GM23338 (cell line): Measurements from ENCODE around the gene BCDIN3D. TPM values are rescaled to one million over a fixed set of nuclear protein-coding genes. Genes with fewer than 3 reads are reported as not detected.

Experiments used
- ATAC-seq: fragments of 200-7000 bp; cut with Tn5 transposase; 3 replicates; pipeline ENCODE4 v1.9.1; 2020
- DNase-seq: peaks from one replicate; pipeline ENCODE4 v3.0.0-alpha.2; 2015; ENCODE audit warnings: low spot score
- H2AFZ ChIP-seq: fragments of 200-600 bp; sonication (generic); 2 replicates; pipeline ENCODE4 v1.8.0; 2016; ENCODE audit warnings: antibody characterized with exemption, mild to moderate bottlenecking, moderate library complexity
- H3F3A ChIP-seq: fragments of 200-600 bp; sonication (generic); replicated peaks from 2 replicates; pipeline ENCODE4 v1.8.0; 2017; ENCODE audit warnings: antibody characterized with exemption, mixed run types, low read depth
- H3K27ac ChIP-seq: fragments of 200-600 bp; sonication (generic); 2 replicates; pipeline ENCODE4 v1.6.1; 2016; ENCODE audit warnings: low read depth
- H3K27me3 ChIP-seq: fragments of 200-600 bp; sonication (generic); 2 replicates; pipeline ENCODE4 v1.8.0; 2016; ENCODE audit warnings: mild to moderate bottlenecking, mixed run types, moderate library complexity; ENCODE audit not compliant: insufficient read depth
- H3K36me3 ChIP-seq: fragments of 200-600 bp; sonication (generic); 2 replicates; pipeline ENCODE4 v1.8.0; 2016; ENCODE audit warnings: mild to moderate bottlenecking; ENCODE audit not compliant: insufficient read depth
- H3K4me1 ChIP-seq: fragments of 200-600 bp; sonication (generic); 2 replicates; pipeline ENCODE4 v1.8.0; 2016; ENCODE audit warnings: mild to moderate bottlenecking, moderate library complexity; ENCODE audit not compliant: insufficient read depth
- H3K4me2 ChIP-seq: fragments of 200-600 bp; sonication (generic); 2 replicates; pipeline ENCODE4 v1.7.1; 2017; ENCODE audit warnings: mixed run types
- H3K4me3 ChIP-seq: fragments of 200-600 bp; sonication (generic); 2 replicates; pipeline ENCODE4 v1.6.1; 2016; ENCODE audit warnings: mixed run types
- H3K79me2 ChIP-seq: fragments of 200-600 bp; sonication (generic); replicated peaks from 2 replicates; pipeline ENCODE4 v1.8.0; 2017; ENCODE audit warnings: mild to moderate bottlenecking; ENCODE audit not compliant: insufficient read depth
- H3K9me2 ChIP-seq: fragments of 200-600 bp; sonication (generic); 2 replicates; pipeline ENCODE4 v1.8.0; 2017; ENCODE audit not compliant: insufficient read depth
- H4K20me1 ChIP-seq: fragments of 200-600 bp; sonication (generic); replicated peaks from 2 replicates; pipeline ENCODE4 v1.8.0; 2017; ENCODE audit warnings: mild to moderate bottlenecking; ENCODE audit not compliant: insufficient read depth
- H3K27ac Mint-ChIP-seq: 2 replicates; pipeline ENCODE4 v1.8.0; 2020; ENCODE audit warnings: inconsistent platforms, mild to moderate bottlenecking, moderate library complexity, mixed read lengths
- H3K27me3 Mint-ChIP-seq: 3 replicates; pipeline ENCODE4 v1.8.0; 2022; ENCODE audit warnings: low read depth, mild to moderate bottlenecking, moderate library complexity, mixed read lengths, inconsistent platforms; ENCODE audit not compliant: insufficient read depth, poor library complexity
- H3K36me3 Mint-ChIP-seq: 3 replicates; pipeline ENCODE4 v1.8.0; 2021; ENCODE audit warnings: low read depth, mild to moderate bottlenecking, inconsistent platforms, moderate library complexity, mixed read lengths
- H3K4me1 Mint-ChIP-seq: 3 replicates; pipeline ENCODE4 v1.8.0; 2020; ENCODE audit warnings: mild to moderate bottlenecking, inconsistent platforms, mixed read lengths
- H3K4me3 Mint-ChIP-seq: 3 replicates; pipeline ENCODE4 v1.8.0; 2021; ENCODE audit warnings: moderate library complexity, mild to moderate bottlenecking, inconsistent platforms, mixed read lengths
- H3K9me3 Mint-ChIP-seq: 3 replicates; pipeline ENCODE4 v1.8.0; 2020; ENCODE audit warnings: moderate library complexity, mild to moderate bottlenecking, inconsistent platforms, mixed read lengths
- CREB1 ChIP-seq: fragments of 250-450 bp; sonication (Bioruptor Pico); IDR thresholded peaks from 2 replicates; pipeline ENCODE4 v1.5.0; 2020; ENCODE audit warnings: low read depth, mild to moderate bottlenecking, moderate library complexity
- CTCF ChIP-seq, 2 experiments: fragments of 200-600 bp in 1 of 2; sonication (generic) in 1 of 2; conservative IDR thresholded peaks; 2 replicates each; pipeline versions ENCODE4 v1.5.1 to v1.6.1; 2016 to 2017; ENCODE audit warnings: antibody characterized with exemption in 2 of 2, low read depth in 2 of 2, mild to moderate bottlenecking in 2 of 2, moderate library complexity in 1 of 2
- EZH2 ChIP-seq: fragments of 200-600 bp; sonication (generic); IDR thresholded peaks from one replicate; pipeline ENCODE4 v1.8.0; 2017; ENCODE audit warnings: antibody characterized with exemption, mild to moderate bottlenecking, low read depth; ENCODE audit not compliant: unreplicated experiment
- POLR2AphosphoS5 ChIP-seq: IDR thresholded peaks from 2 replicates; pipeline ENCODE4 v1.6.1; 2016; ENCODE audit warnings: antibody characterized with exemption, low read depth
- STAT1 ChIP-seq: IDR thresholded peaks from one replicate; pipeline ENCODE4 v1.6.1; 2016; ENCODE audit warnings: antibody characterized with exemption; ENCODE audit not compliant: unreplicated experiment
- ZNF114 ChIP-seq: fragments of 250-450 bp; sonication (Bioruptor Pico); IDR thresholded peaks from 2 replicates; pipeline ENCODE4 v1.5.0; 2020; ENCODE audit warnings: mild to moderate bottlenecking, moderate library complexity
- polyA plus RNA-seq: library from polyadenylated mRNA; unstranded; fragments of >200 nt; fragmentation: Nextera tagmentation; extraction: Ambion mirVana; gene quantifications from 2 replicates; pipeline ENCODE4 v1.2.1, GENCODE V29; 2016
- total RNA-seq: library from RNA; depleted of rRNA; stranded (reverse); fragments of >200 nt; shearing (Covaris generic); gene quantifications from 2 replicates; pipeline ENCODE4 v1.2.3, GENCODE V29; 2014
- TF ChIP-seq, protein P1 (sequence below): fragments of 250-450 bp; sonication (Bioruptor Pico); IDR thresholded peaks from 2 replicates; pipeline ENCODE4 v1.5.0; 2020; ENCODE audit warnings: mild to moderate bottlenecking, moderate library complexity
- TF ChIP-seq, protein P2 (sequence below): IDR thresholded peaks from one replicate; pipeline ENCODE4 v1.6.1; 2018; ENCODE audit warnings: antibody characterized with exemption; ENCODE audit not compliant: unreplicated experiment

The BCDIN3D gene
- total and polyA plus RNA-seq, 2 experiments from 2014 or later = 1.4 to 1.8 TPM

DNA sequence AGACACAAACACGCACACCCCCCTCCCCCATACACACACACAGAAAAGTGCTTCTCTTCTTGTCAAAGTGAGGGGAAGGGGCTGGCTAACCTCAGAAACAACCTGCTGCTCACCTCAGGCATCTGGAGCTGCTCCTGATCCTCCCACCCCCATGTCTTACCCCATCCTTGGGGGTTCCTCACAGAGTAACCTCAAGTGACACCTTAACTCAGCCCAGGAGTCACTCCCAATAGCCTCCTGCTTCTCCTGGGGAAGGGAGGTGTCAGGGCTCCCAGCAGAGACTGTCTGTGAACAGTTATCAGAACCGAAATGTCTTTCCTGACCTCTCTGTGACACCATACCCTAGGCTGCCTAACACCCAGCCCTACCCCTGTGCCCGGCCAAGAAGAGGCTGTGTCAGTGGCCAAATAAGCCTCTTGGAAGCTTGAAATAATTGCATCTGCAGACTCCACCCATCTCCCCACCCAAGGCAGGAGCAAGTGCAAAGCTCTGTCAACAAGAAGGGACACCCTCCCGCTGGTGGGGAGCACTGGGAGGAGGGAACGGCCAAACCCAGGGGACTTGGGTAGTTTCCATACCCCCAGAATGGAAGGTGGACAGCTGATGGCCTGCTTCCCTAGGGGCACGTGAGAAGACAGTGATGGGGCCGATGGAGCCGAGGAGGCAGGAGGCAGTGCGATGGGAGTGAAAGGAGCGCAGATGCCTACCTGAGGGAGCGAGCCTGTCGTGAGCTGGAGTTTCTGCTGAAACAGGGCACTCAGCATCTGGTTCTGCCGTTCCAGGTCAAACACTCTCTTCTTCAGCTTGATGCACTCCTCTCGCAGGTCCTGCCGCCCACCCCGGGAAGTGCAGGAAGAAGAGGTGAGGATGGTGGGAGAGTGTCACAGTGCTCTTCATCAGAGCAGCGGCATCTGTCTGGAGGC lies 41.5 kb downstream of the BCDIN3D start (continued):
- TF ChIP-seq, protein P1, sequence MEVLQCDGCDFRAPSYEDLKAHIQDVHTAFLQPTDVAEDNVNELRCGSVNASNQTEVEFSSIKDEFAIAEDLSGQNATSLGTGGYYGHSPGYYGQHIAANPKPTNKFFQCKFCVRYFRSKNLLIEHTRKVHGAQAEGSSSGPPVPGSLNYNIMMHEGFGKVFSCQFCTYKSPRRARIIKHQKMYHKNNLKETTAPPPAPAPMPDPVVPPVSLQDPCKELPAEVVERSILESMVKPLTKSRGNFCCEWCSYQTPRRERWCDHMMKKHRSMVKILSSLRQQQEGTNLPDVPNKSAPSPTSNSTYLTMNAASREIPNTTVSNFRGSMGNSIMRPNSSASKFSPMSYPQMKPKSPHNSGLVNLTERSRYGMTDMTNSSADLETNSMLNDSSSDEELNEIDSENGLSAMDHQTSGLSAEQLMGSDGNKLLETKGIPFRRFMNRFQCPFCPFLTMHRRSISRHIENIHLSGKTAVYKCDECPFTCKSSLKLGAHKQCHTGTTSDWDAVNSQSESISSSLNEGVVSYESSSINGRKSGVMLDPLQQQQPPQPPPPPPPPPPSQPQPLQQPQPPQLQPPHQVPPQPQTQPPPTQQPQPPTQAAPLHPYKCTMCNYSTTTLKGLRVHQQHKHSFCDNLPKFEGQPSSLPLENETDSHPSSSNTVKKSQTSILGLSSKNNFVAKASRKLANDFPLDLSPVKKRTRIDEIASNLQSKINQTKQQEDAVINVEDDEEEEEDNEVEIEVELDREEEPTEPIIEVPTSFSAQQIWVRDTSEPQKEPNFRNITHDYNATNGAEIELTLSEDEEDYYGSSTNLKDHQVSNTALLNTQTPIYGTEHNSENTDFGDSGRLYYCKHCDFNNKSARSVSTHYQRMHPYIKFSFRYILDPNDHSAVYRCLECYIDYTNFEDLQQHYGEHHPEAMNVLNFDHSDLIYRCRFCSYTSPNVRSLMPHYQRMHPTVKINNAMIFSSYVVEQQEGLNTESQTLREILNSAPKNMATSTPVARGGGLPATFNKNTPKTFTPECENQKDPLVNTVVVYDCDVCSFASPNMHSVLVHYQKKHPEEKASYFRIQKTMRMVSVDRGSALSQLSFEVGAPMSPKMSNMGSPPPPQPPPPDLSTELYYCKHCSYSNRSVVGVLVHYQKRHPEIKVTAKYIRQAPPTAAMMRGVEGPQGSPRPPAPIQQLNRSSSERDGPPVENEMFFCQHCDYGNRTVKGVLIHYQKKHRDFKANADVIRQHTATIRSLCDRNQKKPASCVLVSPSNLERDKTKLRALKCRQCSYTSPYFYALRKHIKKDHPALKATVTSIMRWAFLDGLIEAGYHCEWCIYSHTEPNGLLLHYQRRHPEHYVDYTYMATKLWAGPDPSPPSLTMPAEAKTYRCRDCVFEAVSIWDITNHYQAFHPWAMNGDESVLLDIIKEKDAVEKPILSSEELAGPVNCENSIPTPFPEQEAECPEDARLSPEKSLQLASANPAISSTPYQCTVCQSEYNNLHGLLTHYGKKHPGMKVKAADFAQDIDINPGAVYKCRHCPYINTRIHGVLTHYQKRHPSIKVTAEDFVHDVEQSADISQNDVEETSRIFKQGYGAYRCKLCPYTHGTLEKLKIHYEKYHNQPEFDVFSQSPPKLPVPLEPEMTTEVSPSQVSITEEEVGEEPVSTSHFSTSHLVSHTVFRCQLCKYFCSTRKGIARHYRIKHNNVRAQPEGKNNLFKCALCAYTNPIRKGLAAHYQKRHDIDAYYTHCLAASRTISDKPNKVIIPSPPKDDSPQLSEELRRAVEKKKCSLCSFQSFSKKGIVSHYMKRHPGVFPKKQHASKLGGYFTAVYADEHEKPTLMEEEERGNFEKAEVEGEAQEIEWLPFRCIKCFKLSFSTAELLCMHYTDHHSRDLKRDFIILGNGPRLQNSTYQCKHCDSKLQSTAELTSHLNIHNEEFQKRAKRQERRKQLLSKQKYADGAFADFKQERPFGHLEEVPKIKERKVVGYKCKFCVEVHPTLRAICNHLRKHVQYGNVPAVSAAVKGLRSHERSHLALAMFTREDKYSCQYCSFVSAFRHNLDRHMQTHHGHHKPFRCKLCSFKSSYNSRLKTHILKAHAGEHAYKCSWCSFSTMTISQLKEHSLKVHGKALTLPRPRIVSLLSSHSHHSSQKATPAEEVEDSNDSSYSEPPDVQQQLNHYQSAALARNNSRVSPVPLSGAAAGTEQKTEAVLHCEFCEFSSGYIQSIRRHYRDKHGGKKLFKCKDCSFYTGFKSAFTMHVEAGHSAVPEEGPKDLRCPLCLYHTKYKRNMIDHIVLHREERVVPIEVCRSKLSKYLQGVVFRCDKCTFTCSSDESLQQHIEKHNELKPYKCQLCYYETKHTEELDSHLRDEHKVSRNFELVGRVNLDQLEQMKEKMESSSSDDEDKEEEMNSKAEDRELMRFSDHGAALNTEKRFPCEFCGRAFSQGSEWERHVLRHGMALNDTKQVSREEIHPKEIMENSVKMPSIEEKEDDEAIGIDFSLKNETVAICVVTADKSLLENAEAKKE = no peak
- TF ChIP-seq POLR2AphosphoS5 (no peak), EZH2 (no peak), STAT1 (no peak), ZNF114 (CRISPR knock-in tag) (no peak)

DNA sequence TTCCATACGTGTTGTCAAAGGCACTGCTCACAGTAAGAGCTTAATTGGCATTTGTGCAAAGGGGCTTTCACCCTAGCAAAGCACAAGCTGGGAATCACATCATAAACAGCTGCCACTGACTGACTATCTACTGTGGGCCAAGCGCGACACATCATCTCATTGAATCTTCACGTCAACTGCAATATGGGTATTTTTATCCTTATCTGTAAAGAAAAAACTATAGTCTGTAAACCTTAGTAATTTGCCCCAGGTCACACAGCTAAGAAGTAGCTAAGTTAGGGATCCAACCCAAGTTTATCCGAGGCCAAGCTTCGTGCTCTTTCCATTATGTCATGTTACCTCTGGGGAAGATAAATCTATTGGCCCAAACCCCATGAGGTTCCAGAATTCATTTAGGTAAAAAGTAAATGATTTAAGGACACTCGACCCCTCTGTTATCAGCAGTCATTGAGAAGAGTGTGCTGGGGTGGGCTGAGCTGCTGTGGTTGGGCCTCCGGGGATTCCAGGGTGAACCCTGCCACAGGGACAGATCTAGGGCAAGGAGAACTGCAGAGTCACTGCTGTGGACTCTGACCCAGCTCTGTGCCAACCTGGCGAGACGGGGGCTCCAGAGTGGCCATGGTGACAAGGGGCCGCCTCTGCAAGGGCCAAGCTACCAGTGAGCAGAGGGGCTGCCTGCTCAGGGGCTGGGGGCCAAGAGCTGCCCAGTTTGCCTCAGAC lies 42.3 kb downstream of the BCDIN3D start:
- H3K4me3 Mint-ChIP-seq = no peak overlapping the region
- H3K27ac ChIP-seq = no peak overlapping the region
- H3K27me3 Mint-ChIP-seq = peaks cover 6% of the 10 kb centered on the region
- H3K4me1 ChIP-seq = no peaks in the 10 kb centered on the region
- no peaks in the 10 kb centered on the region for H3K4me1 Mint-ChIP-seq
- no peak overlapping the region for H2AFZ ChIP-seq
- H4K20me1 ChIP-seq = 0 out of 2 replicates have a peak, but pooled peaks cover 3% of the 10 kb centered on the region
- 0 out of 2 replicates have a peak, but pooled peaks cover 3% of the 10 kb centered on the region for H3K36me3 ChIP-seq
- no peaks in the 10 kb centered on the region for H3K9me3 Mint-ChIP-seq
- no peak overlapping the region for H3K27ac Mint-ChIP-seq
- no peaks in the 10 kb centered on the region for H3K27me3 ChIP-seq
- no peak overlapping the region for H3K4me3 ChIP-seq
- no peaks in the 10 kb centered on the region for H3F3A ChIP-seq
- ATAC-seq = no peak
- no peaks in the 10 kb centered on the region for H3K9me2 ChIP-seq
- H3K36me3 Mint-ChIP-seq = peaks cover 24% of the 10 kb centered on the region
- no peaks in the 10 kb centered on the region for H3K79me2 ChIP-seq
- H3K4me2 ChIP-seq = no peak overlapping the region
- no peak for DNase-seq
- TF ChIP-seq CTCF (conservative IDR thresholded peaks at IDR 0.05; ENCODE audit: low read depth in 2 of 2) (no peak), CREB1 (CRISPR knock-in tag) (no peak), EZH2 (no peak)
- TF ChIP-seq, protein P2, sequence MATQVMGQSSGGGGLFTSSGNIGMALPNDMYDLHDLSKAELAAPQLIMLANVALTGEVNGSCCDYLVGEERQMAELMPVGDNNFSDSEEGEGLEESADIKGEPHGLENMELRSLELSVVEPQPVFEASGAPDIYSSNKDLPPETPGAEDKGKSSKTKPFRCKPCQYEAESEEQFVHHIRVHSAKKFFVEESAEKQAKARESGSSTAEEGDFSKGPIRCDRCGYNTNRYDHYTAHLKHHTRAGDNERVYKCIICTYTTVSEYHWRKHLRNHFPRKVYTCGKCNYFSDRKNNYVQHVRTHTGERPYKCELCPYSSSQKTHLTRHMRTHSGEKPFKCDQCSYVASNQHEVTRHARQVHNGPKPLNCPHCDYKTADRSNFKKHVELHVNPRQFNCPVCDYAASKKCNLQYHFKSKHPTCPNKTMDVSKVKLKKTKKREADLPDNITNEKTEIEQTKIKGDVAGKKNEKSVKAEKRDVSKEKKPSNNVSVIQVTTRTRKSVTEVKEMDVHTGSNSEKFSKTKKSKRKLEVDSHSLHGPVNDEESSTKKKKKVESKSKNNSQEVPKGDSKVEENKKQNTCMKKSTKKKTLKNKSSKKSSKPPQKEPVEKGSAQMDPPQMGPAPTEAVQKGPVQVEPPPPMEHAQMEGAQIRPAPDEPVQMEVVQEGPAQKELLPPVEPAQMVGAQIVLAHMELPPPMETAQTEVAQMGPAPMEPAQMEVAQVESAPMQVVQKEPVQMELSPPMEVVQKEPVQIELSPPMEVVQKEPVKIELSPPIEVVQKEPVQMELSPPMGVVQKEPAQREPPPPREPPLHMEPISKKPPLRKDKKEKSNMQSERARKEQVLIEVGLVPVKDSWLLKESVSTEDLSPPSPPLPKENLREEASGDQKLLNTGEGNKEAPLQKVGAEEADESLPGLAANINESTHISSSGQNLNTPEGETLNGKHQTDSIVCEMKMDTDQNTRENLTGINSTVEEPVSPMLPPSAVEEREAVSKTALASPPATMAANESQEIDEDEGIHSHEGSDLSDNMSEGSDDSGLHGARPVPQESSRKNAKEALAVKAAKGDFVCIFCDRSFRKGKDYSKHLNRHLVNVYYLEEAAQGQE = no peak
